Forelimb muscle (tissue), 1 donor: ENCODE results near the gene SLC2A6. TPM values are rescaled to one million over a fixed set of nuclear protein-coding genes. Genes with fewer than 3 reads are reported as not detected.
A peak's percentile ranks its signal among the peaks of the same experiment; 100 is the strongest.

Experiments used
- DNase-seq: peaks from one replicate; pipeline ENCODE4 v3.0.0-alpha.2; 2013; ENCODE audit warnings: low read depth
- polyA plus RNA-seq: library from polyadenylated mRNA; unstranded; fragments of 120-200 nt; gene quantifications from one replicate; pipeline ENCODE4 v1.2.1, GENCODE V29; 2013; ENCODE audit not compliant: insufficient read length

Gene SLC2A6
- polyA plus RNA-seq, result 1.2 TPM

- peak; percentile 40 for DNase-seq
Observed at GRCh38 chr9:133478851-133479711, at the start of gene SLC2A6. SLC2A6 (minus strand) TSS chr9:133479099; CDS start chr9:133479059, 40 bp downstream.

GRCh38 chr9:133528001-133528875, 49.3 kb upstream of the SLC2A6 start:
- DNase-seq, result no peak

GRCh38 chr9:133527444-133527920, 48.6 kb upstream of the SLC2A6 start:
- DNase-seq, result no peak

GRCh38 chr9:133526721-133527321, 47.9 kb upstream of the SLC2A6 start:
- DNase-seq, result no peak

- no peak for DNase-seq
Observed at GRCh38 chr9:133525677-133526076, 46.8 kb upstream of the SLC2A6 start.

- DNase-seq, result no peak
Observed at GRCh38 chr9:133524679-133525228, 45.9 kb upstream of the SLC2A6 start, which contains the start of gene MYMK. MYMK (minus strand) TSS chr9:133524959; CDS start chr9:133524844, 115 bp downstream.

- DNase-seq, result no peak
Observed at GRCh38 chr9:133524146-133524545, 45.2 kb upstream of the SLC2A6 start.

GRCh38 chr9:133523106-133523505, 44.2 kb upstream of the SLC2A6 start:
- no peak for DNase-seq

GRCh38 chr9:133522073-133522910, 43.4 kb upstream of the SLC2A6 start:
- no peak for DNase-seq

- DNase-seq, result no peak
Observed at GRCh38 chr9:133521122-133522072, 42.5 kb upstream of the SLC2A6 start.

GRCh38 chr9:133520121-133520835, 41.4 kb upstream of the SLC2A6 start:
- DNase-seq, result no peak

- DNase-seq, result no peak
Observed at GRCh38 chr9:133519693-133520092, 40.8 kb upstream of the SLC2A6 start.

GRCh38 chr9:133518706-133519449, 40.0 kb upstream of the SLC2A6 start:
- no peak for DNase-seq

- DNase-seq, result no peak
Observed at GRCh38 chr9:133518200-133518599, 39.3 kb upstream of the SLC2A6 start.

GRCh38 chr9:133517711-133518110, 38.8 kb upstream of the SLC2A6 start:
- DNase-seq, result no peak

GRCh38 chr9:133516961-133517350, 38.1 kb upstream of the SLC2A6 start:
- no peak for DNase-seq

- DNase-seq, result no peak
Observed at GRCh38 chr9:133516256-133516960, 37.5 kb upstream of the SLC2A6 start.
